SK-N-SH treated with all-trans-retinoic acid at 6 μM for 48 hours (cell line): ENCODE results near the gene ASB11.

Experiments
- ARNTL ChIP-seq: fragments of 450-650 bp; formaldehyde crosslinking; IDR thresholded peaks from 2 replicates; pipeline ENCODE4 v1.5.0; 2020; ENCODE audit warnings: low read depth, mild to moderate bottlenecking, moderate library complexity, borderline replicate concordance
- BACH2 ChIP-seq: fragments of 250-450 bp; sonication (Bioruptor Pico); IDR thresholded peaks from 2 replicates; pipeline ENCODE4 v1.9.0; 2021; ENCODE audit warnings: mild to moderate bottlenecking, borderline replicate concordance
- GLIS3 ChIP-seq: fragments of 250-450 bp; sonication (Bioruptor Pico); IDR thresholded peaks from 2 replicates; pipeline ENCODE4 v1.5.0; 2020; ENCODE audit warnings: mild to moderate bottlenecking, moderate library complexity
- ISL1 ChIP-seq: fragments of 250-450 bp; sonication (Bioruptor Pico); IDR thresholded peaks from 2 replicates; pipeline ENCODE4 v2.1.2; 2022; ENCODE audit warnings: mild to moderate bottlenecking, moderate library complexity
- OSR1 ChIP-seq: fragments of 250-450 bp; sonication (Bioruptor Pico); IDR thresholded peaks from 2 replicates; pipeline ENCODE4 v1.8.0; 2022; ENCODE audit warnings: moderate library complexity, mild to moderate bottlenecking, inconsistent platforms
- PATZ1 ChIP-seq: fragments of 250-450 bp; sonication (Bioruptor Pico); IDR thresholded peaks from 2 replicates; pipeline ENCODE4 v1.8.0; 2020; ENCODE audit warnings: mild to moderate bottlenecking, moderate library complexity, borderline replicate concordance
- RARB ChIP-seq: fragments of 250-450 bp; sonication (Bioruptor Pico); IDR thresholded peaks from 2 replicates; pipeline ENCODE4 v1.8.0; 2021; ENCODE audit warnings: mild to moderate bottlenecking, moderate library complexity
- SNAI2 ChIP-seq: fragments of 250-450 bp; sonication (Bioruptor Pico); IDR thresholded peaks from 2 replicates; pipeline ENCODE4 v1.5.0; 2020; ENCODE audit warnings: mild to moderate bottlenecking, moderate library complexity
- ZFP30 ChIP-seq: fragments of 450-650 bp; formaldehyde crosslinking; IDR thresholded peaks from 2 replicates; pipeline ENCODE4 v1.5.0; 2022; ENCODE audit warnings: mild to moderate bottlenecking, moderate library complexity
- ZNF565 ChIP-seq: fragments of 450-650 bp; formaldehyde crosslinking; conservative IDR thresholded peaks from 2 replicates; pipeline ENCODE4 v1.5.0; 2020; ENCODE audit warnings: low read depth, mild to moderate bottlenecking, moderate library complexity
- ZNF8 ChIP-seq: fragments of 450-650 bp; formaldehyde crosslinking; IDR thresholded peaks from 2 replicates; pipeline ENCODE4 v1.5.0; 2020; ENCODE audit warnings: mild to moderate bottlenecking, moderate library complexity
- TF ChIP-seq, protein P1 (sequence below): fragments of 250-450 bp; sonication (Bioruptor Pico); IDR thresholded peaks from 2 replicates; pipeline ENCODE4 v1.5.1; 2020; ENCODE audit warnings: low read depth, mild to moderate bottlenecking, moderate library complexity
- TF ChIP-seq, protein P2 (sequence below): fragments of 250-450 bp; sonication (Bioruptor Pico); IDR thresholded peaks from 2 replicates; pipeline ENCODE4 v1.8.0; 2021; ENCODE audit warnings: low read depth, mild to moderate bottlenecking, moderate library complexity, borderline replicate concordance
- TF ChIP-seq, protein P3 (sequence below): fragments of 250-450 bp; sonication (Bioruptor Pico); IDR thresholded peaks from 2 replicates; pipeline ENCODE4 v1.5.1; 2021; ENCODE audit warnings: mild to moderate bottlenecking, moderate library complexity

DNA sequence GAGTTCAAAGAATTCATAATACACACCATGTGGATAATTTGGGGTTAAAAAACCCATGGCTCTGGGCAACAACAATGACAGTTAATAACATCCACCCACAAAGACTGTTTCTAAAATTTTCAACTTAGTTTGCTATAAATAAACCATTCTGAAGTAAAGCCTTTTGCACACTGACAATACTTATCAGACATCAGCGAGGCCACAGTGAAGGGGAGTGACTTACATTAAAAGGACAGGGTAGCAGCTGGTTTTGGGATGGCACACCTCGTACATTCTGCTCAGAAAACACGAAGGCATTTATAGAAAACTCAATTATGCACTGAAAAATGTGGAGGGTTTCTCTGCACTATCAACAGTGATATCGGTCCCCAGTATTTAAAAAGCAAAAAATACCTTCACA lies 4.9 kb upstream of the ASB11 start:
- TF ChIP-seq, protein P1, sequence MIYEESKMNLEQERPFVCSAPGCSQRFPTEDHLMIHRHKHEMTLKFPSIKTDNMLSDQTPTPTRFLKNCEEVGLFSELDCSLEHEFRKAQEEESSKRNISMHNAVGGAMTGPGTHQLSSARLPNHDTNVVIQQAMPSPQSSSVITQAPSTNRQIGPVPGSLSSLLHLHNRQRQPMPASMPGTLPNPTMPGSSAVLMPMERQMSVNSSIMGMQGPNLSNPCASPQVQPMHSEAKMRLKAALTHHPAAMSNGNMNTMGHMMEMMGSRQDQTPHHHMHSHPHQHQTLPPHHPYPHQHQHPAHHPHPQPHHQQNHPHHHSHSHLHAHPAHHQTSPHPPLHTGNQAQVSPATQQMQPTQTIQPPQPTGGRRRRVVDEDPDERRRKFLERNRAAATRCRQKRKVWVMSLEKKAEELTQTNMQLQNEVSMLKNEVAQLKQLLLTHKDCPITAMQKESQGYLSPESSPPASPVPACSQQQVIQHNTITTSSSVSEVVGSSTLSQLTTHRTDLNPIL = no peak
- no peak for TF ChIP-seq RARB (CRISPR knock-in tag)
- TF ChIP-seq, protein P2, sequence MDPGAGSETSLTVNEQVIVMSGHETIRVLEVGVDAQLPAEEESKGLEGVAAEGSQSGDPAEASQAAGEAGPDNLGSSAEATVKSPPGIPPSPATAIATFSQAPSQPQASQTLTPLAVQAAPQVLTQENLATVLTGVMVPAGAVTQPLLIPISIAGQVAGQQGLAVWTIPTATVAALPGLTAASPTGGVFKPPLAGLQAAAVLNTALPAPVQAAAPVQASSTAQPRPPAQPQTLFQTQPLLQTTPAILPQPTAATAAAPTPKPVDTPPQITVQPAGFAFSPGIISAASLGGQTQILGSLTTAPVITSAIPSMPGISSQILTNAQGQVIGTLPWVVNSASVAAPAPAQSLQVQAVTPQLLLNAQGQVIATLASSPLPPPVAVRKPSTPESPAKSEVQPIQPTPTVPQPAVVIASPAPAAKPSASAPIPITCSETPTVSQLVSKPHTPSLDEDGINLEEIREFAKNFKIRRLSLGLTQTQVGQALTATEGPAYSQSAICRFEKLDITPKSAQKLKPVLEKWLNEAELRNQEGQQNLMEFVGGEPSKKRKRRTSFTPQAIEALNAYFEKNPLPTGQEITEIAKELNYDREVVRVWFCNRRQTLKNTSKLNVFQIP (CRISPR knock-in tag) = no peak
- no peak for TF ChIP-seq ARNTL (CRISPR knock-in tag)
- no peak for TF ChIP-seq BACH2
- no peak for TF ChIP-seq SNAI2 (CRISPR knock-in tag)
- no peak for TF ChIP-seq ZFP30 (CRISPR knock-in tag)
- no peak for TF ChIP-seq PATZ1
- TF ChIP-seq, protein P3, sequence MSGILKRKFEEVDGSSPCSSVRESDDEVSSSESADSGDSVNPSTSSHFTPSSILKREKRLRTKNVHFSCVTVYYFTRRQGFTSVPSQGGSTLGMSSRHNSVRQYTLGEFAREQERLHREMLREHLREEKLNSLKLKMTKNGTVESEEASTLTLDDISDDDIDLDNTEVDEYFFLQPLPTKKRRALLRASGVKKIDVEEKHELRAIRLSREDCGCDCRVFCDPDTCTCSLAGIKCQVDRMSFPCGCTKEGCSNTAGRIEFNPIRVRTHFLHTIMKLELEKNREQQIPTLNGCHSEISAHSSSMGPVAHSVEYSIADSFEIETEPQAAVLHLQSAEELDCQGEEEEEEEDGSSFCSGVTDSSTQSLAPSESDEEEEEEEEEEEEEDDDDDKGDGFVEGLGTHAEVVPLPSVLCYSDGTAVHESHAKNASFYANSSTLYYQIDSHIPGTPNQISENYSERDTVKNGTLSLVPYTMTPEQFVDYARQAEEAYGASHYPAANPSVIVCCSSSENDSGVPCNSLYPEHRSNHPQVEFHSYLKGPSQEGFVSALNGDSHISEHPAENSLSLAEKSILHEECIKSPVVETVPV (CRISPR knock-in tag) = no peak
- TF ChIP-seq ZNF8 (CRISPR knock-in tag) = no peak
- TF ChIP-seq ISL1 = no peak
- TF ChIP-seq OSR1 = no peak
- TF ChIP-seq ZNF565 (CRISPR knock-in tag) = no peak
- no peak for TF ChIP-seq GLIS3 (CRISPR knock-in tag)
